Mesendoderm (in vitro differentiated cells): ENCODE results near the gene ATP8A2. TPM values are rescaled to one million over a fixed set of nuclear protein-coding genes. Genes with fewer than 3 reads are reported as not detected.
"Not testable (repeated sequence)": the region's sequence is repeated elsewhere in the genome, so short reads cannot be mapped to it uniquely, and the experiment has no call there.

Source experiments
- DNase-seq: peaks from one replicate; pipeline ENCODE4 v3.0.0; 2013
- H2AK5ac ChIP-seq: 2 replicates; pipeline ENCODE4 v1.6.1; 2013; ENCODE audit warnings: low read length, inconsistent platforms
- H2BK120ac ChIP-seq: 2 replicates; pipeline ENCODE4 v1.6.1; 2013; ENCODE audit warnings: low read depth, mild to moderate bottlenecking, low read length, moderate library complexity, mixed read lengths
- H2BK15ac ChIP-seq: replicated peaks from 2 replicates; pipeline ENCODE4 v1.6.1; 2013; ENCODE audit warnings: low read depth, mild to moderate bottlenecking, moderate library complexity
- H2BK5ac ChIP-seq: 2 replicates; pipeline ENCODE4 v1.6.1; 2013; ENCODE audit warnings: low read length, inconsistent platforms
- H3K18ac ChIP-seq: 2 replicates; pipeline ENCODE4 v1.6.1; 2013; ENCODE audit warnings: mild to moderate bottlenecking, low read length, mixed read lengths
- H3K23ac ChIP-seq: one replicate; pipeline ENCODE4 v1.6.1; 2013; ENCODE audit warnings: low read length
- H3K27ac ChIP-seq: 2 replicates; pipeline ENCODE4 v1.5.1; 2013; ENCODE audit warnings: low read depth, mild to moderate bottlenecking, inconsistent platforms, low read length, moderate library complexity
- H3K27me3 ChIP-seq: 2 replicates; pipeline ENCODE4 v1.6.1; 2013; ENCODE audit warnings: low read length, control low read depth, mild to moderate bottlenecking, inconsistent platforms; ENCODE audit not compliant: insufficient read depth, poor library complexity
- H3K36me3 ChIP-seq: 2 replicates; pipeline ENCODE4 v1.6.1; 2013; ENCODE audit warnings: low read length, inconsistent platforms; ENCODE audit not compliant: control insufficient read depth, insufficient read depth
- H3K4ac ChIP-seq: one replicate; pipeline ENCODE4 v1.6.1; 2013; ENCODE audit warnings: low read depth, mild to moderate bottlenecking, low read length, moderate library complexity
- H3K4me1 ChIP-seq: 2 replicates; pipeline ENCODE4 v1.6.1; 2013; ENCODE audit warnings: low read depth, low read length, inconsistent platforms; ENCODE audit not compliant: control insufficient read depth
- H3K4me2 ChIP-seq: 2 replicates; pipeline ENCODE4 v1.6.1; 2013; ENCODE audit warnings: low read length
- H3K4me3 ChIP-seq: 2 replicates; pipeline ENCODE4 v1.5.1; 2013; ENCODE audit warnings: mild to moderate bottlenecking, low read length
- H3K56ac ChIP-seq: one replicate; pipeline ENCODE4 v1.6.1; 2013; ENCODE audit warnings: low read length
- H3K79me1 ChIP-seq: 2 replicates; pipeline ENCODE4 v1.6.1; 2013; ENCODE audit warnings: low read length, inconsistent platforms
- H3K79me2 ChIP-seq: 2 replicates; pipeline ENCODE4 v1.6.1; 2013; ENCODE audit warnings: mild to moderate bottlenecking, low read length; ENCODE audit not compliant: control insufficient read depth, insufficient read depth
- H3K9ac ChIP-seq: 2 replicates; pipeline ENCODE4 v1.6.1; 2013; ENCODE audit warnings: low read length, inconsistent platforms
- H4K5ac ChIP-seq: one replicate; pipeline ENCODE4 v1.6.1; 2013; ENCODE audit warnings: low read length
- H4K8ac ChIP-seq: one replicate; pipeline ENCODE4 v1.6.1; 2013; ENCODE audit warnings: low read depth, mild to moderate bottlenecking, control low read depth, low read length, moderate library complexity
- WGBS: extraction: QIAGEN DNeasy Blood & Tissue Kit; methylation state at CpG from one replicate; pipeline ENCODE4 v1.1.7; 2013; ENCODE audit warnings: low lambda C conversion rate, missing lambda C conversion rate; ENCODE audit not compliant: insufficient coverage; ENCODE audit errors: extremely low coverage; 5-methylcytosine and 5-hydroxymethylcytosine counted together
- small RNA-seq: library from polyadenylated mRNA; stranded (forward); fragments of <200 nt; extraction: miRNeasy Mini kit (QIAGEN cat#:217004); gene quantifications from one replicate; pipeline ENCODE3, GENCODE V24; 2013; ENCODE audit not compliant: insufficient read depth

The ATP8A2 gene

DNA sequence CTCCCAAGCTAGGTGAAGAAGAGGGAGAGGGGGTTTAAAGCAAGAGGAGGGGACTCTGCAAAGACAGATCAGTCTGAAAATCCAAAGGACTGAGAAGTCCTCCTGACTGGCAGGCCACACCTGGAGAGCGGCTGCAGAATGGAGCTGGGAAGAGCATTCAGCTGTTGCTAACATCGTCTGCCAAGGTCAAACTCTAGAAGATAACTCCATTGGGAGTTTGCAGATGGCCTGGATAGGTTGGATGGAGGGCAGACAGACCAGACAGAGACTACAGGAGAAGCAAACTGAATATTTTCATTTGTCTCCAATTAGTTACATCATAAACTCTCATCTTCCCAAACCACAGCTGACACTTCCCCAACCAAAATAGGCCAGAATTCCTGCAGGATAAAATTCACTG is 699.9 kb downstream of the ATP8A2 start:
- H2BK5ac ChIP-seq: no peak overlapping the region
- H3K18ac ChIP-seq: no peak overlapping the region
- H3K23ac ChIP-seq: no peak overlapping the region
- no CpG with 5 or more reads among the region's 2 CpGs for WGBS
- H3K4me3 ChIP-seq: no peak overlapping the region
- H3K79me2 ChIP-seq: no peaks in the 10 kb centered on the region
- H3K9ac ChIP-seq: no peak overlapping the region
- no peak overlapping the region for H3K4me2 ChIP-seq
- H3K4ac ChIP-seq: no peak overlapping the region
- H3K27me3 ChIP-seq: no peaks in the 10 kb centered on the region
- H4K8ac ChIP-seq: no peak overlapping the region
- DNase-seq: no peak
- H2BK120ac ChIP-seq: no peak overlapping the region
- H3K27ac ChIP-seq: no peak overlapping the region
- H3K56ac ChIP-seq: no peak overlapping the region
- H3K79me1 ChIP-seq: no peaks in the 10 kb centered on the region
- H2AK5ac ChIP-seq: no peak overlapping the region
- no peak overlapping the region for H2BK15ac ChIP-seq
- no peaks in the 10 kb centered on the region for H3K36me3 ChIP-seq
- H4K5ac ChIP-seq: no peak overlapping the region
- no peaks in the 10 kb centered on the region for H3K4me1 ChIP-seq

DNA sequence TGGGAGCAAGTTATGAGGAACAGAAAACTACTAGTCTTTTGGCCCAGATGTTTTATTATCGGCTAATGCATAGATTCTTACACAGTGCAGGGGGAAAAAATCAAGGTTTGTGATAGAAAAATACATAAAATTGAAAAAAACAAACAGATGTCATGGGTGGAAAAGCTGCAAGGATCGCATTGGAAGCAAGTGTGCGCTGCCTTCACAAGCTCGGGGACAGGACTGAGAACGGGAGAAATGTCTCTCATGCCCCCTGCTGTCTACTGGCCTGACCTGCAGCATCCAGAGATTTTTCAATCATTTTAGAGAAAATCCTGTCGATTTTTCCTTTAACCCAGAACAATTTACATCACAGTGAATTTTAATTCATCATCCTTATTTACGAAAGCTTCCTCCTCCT is 700.6 kb downstream of the ATP8A2 start:
- not testable (repeated sequence) for H3K27ac ChIP-seq, H3K18ac ChIP-seq, H2BK15ac ChIP-seq, DNase-seq, H3K27me3 ChIP-seq, H3K4me1 ChIP-seq, H2BK120ac ChIP-seq, H3K79me2 ChIP-seq, H3K4me2 ChIP-seq, H4K8ac ChIP-seq, H3K9ac ChIP-seq, H2AK5ac ChIP-seq, H3K4me3 ChIP-seq, H3K36me3 ChIP-seq, H3K79me1 ChIP-seq, H4K5ac ChIP-seq, H3K23ac ChIP-seq, H2BK5ac ChIP-seq, H3K4ac ChIP-seq, H3K56ac ChIP-seq
- WGBS: no CpG with 5 or more reads among the region's 7 CpGs

DNA sequence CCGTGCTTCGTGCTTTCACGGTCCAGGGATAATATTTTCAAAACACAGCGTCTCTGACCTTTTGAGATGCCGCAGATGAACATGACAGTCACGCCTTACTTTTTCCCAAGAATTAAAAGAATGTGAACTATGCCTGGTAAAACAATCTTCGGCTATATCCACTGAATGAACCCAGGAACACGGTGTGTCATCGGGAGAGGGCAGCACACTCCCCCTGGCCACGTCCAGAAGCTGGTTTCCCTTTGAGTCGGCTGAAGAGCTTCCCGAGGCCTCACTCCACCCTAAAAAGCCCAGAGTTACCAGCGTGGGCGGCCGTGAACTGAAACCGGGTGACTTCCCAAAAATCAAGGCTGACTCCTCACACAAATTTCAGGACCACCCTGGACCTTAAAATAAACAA is 702.9 kb downstream of the ATP8A2 start:
- Histone ChIP-seq H3K79me1 (no peaks in the 10 kb centered on the region), H2BK5ac (no peak overlapping the region), H3K4ac (no peak overlapping the region), H3K27me3 (no peaks in the 10 kb centered on the region), H3K56ac (no peak overlapping the region), H4K8ac (no peak overlapping the region), H3K9ac (no peak overlapping the region), H2AK5ac (no peak overlapping the region), H3K23ac (no peak overlapping the region), H3K18ac (no peak overlapping the region), H3K4me3 (no peak overlapping the region), H2BK120ac (no peak overlapping the region), H3K79me2 (no peaks in the 10 kb centered on the region), H3K4me2 (no peak overlapping the region), H2BK15ac (no peak overlapping the region), H3K27ac (no peak overlapping the region), H4K5ac (no peak overlapping the region), H3K36me3 (no peaks in the 10 kb centered on the region), H3K4me1 (no peaks in the 10 kb centered on the region)
- peak; percentile 20 for DNase-seq
- WGBS: no CpG with 5 or more reads among the region's 16 CpGs

Small RNAs within 50 kb of the gene (small RNA-seq; reads per million reads assigned to genes)
- not detected for gene RN7SL741P
- gene RNU6-78P: not detected
- gene RNY1P3: not detected
